Epithelial cell of proximal tubule (primary cell): ENCODE measurements around the gene UBL4A. TPM values are rescaled to one million over a fixed set of nuclear protein-coding genes. Genes with fewer than 3 reads are reported as not detected.

ENCODE experiments used
- DNase-seq: peaks from one replicate; pipeline ENCODE4 v3.0.0-alpha.2; 2011; ENCODE audit warnings: low read depth
- H3K4me3 ChIP-seq: 2 replicates; pipeline ENCODE4 v1.5.1; 2011; ENCODE audit warnings: low read depth, mild to moderate bottlenecking, low read length
- total RNA-seq: library from RNA; depleted of rRNA; stranded (reverse); fragments of >200 nt; gene quantifications from 2 replicates; pipeline ENCODE4 v1.2.3, GENCODE V29; 2015
- TF ChIP-seq, protein P1 (sequence below): conservative IDR thresholded peaks from 2 replicates; pipeline ENCODE4 v1.5.1; 2012; ENCODE audit warnings: low read depth, mild to moderate bottlenecking, low read length

Gene UBL4A
- total RNA-seq, 1 donor from 2014 or later, result 39.4 TPM

DNA sequence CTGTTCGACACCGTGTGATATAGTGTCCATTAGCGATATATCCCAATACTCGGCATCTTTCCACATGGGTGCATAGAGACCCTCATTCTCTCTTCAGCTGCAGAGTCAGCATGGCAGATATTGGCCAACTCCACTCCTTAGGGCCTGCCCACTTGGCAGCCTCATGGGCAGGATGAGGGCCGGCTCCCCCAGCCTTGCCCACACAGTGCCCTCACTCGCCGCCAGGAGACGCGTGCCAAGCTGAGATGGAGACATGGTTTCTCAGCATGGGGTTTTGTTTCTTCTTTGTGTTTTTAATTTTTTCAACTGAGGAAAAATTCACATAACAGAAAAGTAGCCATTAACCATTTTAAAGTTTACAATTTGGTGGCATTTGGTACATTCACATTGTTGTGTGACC, 33.6 kb downstream of the UBL4A start:
- DNase-seq, result no peak
- no peak overlapping the region for H3K4me3 ChIP-seq
- TF ChIP-seq, protein P1, sequence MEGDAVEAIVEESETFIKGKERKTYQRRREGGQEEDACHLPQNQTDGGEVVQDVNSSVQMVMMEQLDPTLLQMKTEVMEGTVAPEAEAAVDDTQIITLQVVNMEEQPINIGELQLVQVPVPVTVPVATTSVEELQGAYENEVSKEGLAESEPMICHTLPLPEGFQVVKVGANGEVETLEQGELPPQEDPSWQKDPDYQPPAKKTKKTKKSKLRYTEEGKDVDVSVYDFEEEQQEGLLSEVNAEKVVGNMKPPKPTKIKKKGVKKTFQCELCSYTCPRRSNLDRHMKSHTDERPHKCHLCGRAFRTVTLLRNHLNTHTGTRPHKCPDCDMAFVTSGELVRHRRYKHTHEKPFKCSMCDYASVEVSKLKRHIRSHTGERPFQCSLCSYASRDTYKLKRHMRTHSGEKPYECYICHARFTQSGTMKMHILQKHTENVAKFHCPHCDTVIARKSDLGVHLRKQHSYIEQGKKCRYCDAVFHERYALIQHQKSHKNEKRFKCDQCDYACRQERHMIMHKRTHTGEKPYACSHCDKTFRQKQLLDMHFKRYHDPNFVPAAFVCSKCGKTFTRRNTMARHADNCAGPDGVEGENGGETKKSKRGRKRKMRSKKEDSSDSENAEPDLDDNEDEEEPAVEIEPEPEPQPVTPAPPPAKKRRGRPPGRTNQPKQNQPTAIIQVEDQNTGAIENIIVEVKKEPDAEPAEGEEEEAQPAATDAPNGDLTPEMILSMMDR, result no peak

DNA sequence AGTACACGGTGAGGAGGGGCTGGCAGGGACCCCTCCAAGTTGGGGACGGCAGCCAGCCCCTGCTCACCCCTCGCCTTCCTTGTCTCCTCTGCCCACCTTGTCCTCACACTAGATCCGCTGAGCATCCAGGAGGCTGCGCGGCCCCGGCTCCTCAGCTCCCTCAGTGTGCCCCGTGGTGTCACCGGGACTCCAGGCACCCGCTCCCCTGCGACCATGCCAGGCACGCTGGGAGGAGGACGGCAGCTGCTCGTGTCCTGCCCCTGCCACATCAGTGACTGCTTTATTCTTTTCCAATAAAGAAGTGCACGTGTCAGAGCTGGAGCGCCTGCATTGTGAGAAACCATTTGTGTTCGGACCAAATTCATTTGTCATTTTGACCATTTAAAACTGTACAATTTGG, 36.1 kb downstream of the UBL4A start:
- no peak overlapping the region for H3K4me3 ChIP-seq
- TF ChIP-seq, protein P1, result no peak
- DNase-seq, result no peak

DNA sequence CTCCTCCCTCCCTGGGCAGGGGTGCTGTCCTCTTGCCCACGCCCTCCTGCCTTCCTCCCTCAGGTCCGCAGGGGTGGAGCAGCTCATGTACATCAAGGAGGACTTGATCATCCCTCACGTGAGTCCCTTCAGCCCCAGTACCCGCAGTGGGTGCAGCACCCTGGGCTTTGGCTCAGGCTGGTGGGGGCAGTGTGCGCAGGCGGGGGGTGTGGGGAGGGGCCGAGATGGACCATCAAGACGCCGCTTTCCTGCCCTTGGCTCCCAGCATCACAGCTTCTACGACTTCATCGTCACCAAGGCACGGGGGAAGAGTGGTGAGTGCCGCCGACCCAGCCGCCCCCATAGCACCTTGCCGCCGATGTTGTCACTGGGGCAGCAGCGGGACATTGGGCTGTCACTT, 36.8 kb downstream of the UBL4A start:
- no peak overlapping the region for H3K4me3 ChIP-seq
- TF ChIP-seq, protein P1, result no peak
- no peak for DNase-seq

DNA sequence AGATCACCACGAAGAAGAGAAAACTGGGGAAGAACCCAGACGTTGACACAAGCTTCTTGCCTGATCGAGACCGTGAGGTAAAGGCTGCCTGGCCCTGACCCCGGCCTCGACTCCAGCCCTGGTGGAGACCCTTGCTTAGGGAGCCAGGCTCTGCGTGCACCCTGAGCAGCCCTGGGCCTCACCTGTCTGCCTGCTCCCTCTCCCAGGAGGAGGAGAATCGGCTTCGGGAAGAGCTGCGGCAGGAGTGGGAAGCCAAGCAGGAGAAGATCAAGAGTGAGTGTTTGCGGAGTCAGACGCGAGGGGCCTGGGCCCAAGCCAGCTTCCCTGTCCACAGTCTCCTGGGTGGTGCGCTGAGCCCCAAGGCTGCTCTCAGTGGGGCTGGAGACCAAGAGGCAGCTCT, 37.9 kb downstream of the UBL4A start:
- no peak overlapping the region for H3K4me3 ChIP-seq
- DNase-seq, result no peak
- TF ChIP-seq, protein P1, result no peak

DNA sequence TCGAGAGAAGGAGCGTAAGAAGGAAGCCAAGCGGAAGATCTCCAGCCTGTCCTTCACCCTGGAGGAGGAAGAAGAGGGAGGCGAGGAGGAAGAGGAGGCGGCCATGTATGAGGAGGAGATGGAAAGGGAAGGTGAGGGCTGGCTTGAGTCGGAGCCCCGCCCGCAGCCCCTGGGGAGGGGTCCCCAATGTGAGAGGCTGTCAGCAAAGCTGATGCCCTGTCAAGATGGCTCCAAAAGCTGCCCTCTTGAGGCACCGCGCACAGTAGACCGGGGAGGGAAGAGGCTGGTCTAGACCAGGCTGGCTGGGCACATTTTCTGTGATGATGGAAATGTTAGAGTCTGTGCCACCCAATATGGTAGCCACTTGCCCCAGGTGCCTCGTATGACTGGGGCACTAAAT, 40.0 kb downstream of the UBL4A start:
- DNase-seq, result no peak
- TF ChIP-seq, protein P1, result no peak
- no peak overlapping the region for H3K4me3 ChIP-seq

DNA sequence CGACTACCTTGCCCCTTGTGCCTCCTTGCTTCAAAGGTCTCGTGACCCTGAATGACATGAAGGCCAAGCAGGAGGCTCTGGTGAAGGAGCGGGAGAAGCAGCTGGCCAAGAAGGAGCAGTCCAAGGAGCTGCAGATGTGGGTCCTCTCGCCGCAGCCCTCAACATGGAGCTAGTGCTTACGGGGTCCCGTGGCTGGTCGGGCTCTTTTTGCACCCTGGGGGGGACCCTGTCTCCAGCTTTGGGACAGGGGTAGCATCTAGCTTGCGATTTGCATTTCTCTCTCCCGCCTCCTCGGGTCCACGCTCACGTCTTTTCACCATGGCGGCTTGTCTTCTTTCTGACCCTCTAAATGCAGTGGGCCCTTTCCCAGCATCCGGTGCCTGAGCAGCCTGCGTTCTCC, 40.6 kb downstream of the UBL4A start:
- H3K4me3 ChIP-seq, result no peak overlapping the region
- no peak for DNase-seq
- TF ChIP-seq, protein P1, result no peak

DNA sequence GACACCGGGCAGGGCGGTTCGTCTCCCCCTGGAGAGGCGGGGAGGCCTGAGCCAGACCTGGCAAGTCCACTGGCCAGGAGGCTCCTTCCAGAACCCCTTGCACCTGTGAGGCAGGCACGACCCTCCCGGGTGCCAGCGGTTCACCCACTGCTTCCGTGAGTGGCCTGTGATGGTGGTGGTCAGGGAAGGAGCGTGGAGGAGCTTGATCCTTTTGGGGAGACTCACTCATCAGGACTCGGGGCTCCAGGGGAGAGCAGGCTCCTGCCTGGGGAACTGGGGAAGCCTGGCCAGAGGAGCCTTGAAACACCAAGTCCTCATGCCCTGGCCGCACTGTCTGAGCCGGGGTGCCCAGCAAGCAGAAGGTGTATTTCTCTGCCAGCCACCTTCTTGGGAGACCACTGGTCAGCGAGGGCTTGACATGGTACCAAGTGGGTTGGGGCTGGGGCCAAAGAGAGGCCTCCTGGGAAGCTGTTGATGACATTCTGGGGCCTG, 41.6 kb downstream of the UBL4A start:
- peak overlapping the region; percentile 68 for H3K4me3 ChIP-seq
- TF ChIP-seq, protein P1, result no peak
- DNase-seq, result no peak
